Measurements from ENCODE around the gene TSHZ2. TPM values are rescaled to one million over a fixed set of nuclear protein-coding genes. Genes with fewer than 3 reads are reported as not detected.
A peak's percentile ranks its signal among the peaks of the same experiment; 100 is the strongest.

The TSHZ2 gene
- total and polyA plus RNA-seq, 9 of the 15 experiments (the other 6 are each of a cell fraction or from before 2014, with no cell fraction given): 0.03 to 0.20 (median 0.05) TPM; not detected in 4

DNA sequence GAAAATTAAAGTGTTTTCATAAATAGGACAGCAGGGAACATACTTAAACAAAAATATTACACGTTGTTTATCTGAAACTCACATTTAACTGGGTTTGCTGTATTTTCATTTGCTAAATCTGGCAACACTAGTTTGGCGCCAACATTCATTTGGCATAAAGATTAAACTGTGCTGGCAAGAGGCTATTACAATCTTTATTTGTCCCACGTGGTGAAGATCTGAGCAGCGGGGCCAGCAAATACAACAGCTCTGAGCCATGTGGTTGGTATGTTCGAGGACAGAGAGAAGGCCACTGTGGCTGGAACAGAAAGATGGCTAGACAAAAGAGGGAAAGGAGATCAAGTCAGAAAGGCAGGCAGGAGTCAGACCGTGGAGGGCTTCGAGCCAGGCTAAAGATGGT lies 387.3 kb downstream of the TSHZ2 start:
- ChIA-PET POLR2A (no interaction called here), CTCF (ENCODE audit: low intra/inter-chr PET ratio) (no interaction called here)
- no peak overlapping the region for H3K4me3 ChIP-seq
- no peaks in the 10 kb centered on the region for H3K79me2 ChIP-seq (ENCODE audit: control insufficient read depth, insufficient read depth, low read length)
- H3K9ac ChIP-seq (ENCODE audit: insufficient read depth in 1 of 2, low read depth in 2 of 2, low read length in 2 of 2): no peak overlapping the region
- in situ Hi-C loops (cut with MboI): no loop called here
- no peak overlapping the region for H3K4me2 ChIP-seq (ENCODE audit: insufficient read depth, low read length)
- DNase-seq (ENCODE audit: extremely low read depth in 1 of 4, low spot score in 3 of 4): no peak
- H3K27me3 ChIP-seq (ENCODE audit: control insufficient read depth in 2 of 2, insufficient read depth in 2 of 2, low read length in 2 of 2): peaks cover 5 to 10% of the 10 kb centered on the region in 2 experiments; a peak in 4 of 5 replicates
- FAIRE-seq: no peak
- 17% methylated on average over 7 of the region's 7 CpGs for WGBS (ENCODE audit: insufficient coverage, low coverage, missing lambda C conversion rate)
- no peaks in the 10 kb centered on the region for H3K36me3 ChIP-seq (ENCODE audit: control insufficient read depth, insufficient read depth, low read length)
- ATAC-seq: no peak
- TF ChIP-seq, protein P1, sequence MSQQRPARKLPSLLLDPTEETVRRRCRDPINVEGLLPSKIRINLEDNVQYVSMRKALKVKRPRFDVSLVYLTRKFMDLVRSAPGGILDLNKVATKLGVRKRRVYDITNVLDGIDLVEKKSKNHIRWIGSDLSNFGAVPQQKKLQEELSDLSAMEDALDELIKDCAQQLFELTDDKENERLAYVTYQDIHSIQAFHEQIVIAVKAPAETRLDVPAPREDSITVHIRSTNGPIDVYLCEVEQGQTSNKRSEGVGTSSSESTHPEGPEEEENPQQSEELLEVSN (IDR thresholded peaks at IDR 0.05; ENCODE audit: borderline replicate concordance in 1 of 2, extremely low read depth in 1 of 2, insufficient read depth in 1 of 2, insufficient read length in 1 of 2, low read depth in 1 of 2, low read length in 1 of 2, poor library complexity in 1 of 2, severe bottlenecking in 1 of 2): peak in 1 of 2 experiments; percentile 47
- no peak for TF ChIP-seq SPI1 (IDR thresholded peaks at IDR 0.05; ENCODE audit: borderline replicate concordance, low read depth, low read length)
- TF ChIP-seq, protein P2, sequence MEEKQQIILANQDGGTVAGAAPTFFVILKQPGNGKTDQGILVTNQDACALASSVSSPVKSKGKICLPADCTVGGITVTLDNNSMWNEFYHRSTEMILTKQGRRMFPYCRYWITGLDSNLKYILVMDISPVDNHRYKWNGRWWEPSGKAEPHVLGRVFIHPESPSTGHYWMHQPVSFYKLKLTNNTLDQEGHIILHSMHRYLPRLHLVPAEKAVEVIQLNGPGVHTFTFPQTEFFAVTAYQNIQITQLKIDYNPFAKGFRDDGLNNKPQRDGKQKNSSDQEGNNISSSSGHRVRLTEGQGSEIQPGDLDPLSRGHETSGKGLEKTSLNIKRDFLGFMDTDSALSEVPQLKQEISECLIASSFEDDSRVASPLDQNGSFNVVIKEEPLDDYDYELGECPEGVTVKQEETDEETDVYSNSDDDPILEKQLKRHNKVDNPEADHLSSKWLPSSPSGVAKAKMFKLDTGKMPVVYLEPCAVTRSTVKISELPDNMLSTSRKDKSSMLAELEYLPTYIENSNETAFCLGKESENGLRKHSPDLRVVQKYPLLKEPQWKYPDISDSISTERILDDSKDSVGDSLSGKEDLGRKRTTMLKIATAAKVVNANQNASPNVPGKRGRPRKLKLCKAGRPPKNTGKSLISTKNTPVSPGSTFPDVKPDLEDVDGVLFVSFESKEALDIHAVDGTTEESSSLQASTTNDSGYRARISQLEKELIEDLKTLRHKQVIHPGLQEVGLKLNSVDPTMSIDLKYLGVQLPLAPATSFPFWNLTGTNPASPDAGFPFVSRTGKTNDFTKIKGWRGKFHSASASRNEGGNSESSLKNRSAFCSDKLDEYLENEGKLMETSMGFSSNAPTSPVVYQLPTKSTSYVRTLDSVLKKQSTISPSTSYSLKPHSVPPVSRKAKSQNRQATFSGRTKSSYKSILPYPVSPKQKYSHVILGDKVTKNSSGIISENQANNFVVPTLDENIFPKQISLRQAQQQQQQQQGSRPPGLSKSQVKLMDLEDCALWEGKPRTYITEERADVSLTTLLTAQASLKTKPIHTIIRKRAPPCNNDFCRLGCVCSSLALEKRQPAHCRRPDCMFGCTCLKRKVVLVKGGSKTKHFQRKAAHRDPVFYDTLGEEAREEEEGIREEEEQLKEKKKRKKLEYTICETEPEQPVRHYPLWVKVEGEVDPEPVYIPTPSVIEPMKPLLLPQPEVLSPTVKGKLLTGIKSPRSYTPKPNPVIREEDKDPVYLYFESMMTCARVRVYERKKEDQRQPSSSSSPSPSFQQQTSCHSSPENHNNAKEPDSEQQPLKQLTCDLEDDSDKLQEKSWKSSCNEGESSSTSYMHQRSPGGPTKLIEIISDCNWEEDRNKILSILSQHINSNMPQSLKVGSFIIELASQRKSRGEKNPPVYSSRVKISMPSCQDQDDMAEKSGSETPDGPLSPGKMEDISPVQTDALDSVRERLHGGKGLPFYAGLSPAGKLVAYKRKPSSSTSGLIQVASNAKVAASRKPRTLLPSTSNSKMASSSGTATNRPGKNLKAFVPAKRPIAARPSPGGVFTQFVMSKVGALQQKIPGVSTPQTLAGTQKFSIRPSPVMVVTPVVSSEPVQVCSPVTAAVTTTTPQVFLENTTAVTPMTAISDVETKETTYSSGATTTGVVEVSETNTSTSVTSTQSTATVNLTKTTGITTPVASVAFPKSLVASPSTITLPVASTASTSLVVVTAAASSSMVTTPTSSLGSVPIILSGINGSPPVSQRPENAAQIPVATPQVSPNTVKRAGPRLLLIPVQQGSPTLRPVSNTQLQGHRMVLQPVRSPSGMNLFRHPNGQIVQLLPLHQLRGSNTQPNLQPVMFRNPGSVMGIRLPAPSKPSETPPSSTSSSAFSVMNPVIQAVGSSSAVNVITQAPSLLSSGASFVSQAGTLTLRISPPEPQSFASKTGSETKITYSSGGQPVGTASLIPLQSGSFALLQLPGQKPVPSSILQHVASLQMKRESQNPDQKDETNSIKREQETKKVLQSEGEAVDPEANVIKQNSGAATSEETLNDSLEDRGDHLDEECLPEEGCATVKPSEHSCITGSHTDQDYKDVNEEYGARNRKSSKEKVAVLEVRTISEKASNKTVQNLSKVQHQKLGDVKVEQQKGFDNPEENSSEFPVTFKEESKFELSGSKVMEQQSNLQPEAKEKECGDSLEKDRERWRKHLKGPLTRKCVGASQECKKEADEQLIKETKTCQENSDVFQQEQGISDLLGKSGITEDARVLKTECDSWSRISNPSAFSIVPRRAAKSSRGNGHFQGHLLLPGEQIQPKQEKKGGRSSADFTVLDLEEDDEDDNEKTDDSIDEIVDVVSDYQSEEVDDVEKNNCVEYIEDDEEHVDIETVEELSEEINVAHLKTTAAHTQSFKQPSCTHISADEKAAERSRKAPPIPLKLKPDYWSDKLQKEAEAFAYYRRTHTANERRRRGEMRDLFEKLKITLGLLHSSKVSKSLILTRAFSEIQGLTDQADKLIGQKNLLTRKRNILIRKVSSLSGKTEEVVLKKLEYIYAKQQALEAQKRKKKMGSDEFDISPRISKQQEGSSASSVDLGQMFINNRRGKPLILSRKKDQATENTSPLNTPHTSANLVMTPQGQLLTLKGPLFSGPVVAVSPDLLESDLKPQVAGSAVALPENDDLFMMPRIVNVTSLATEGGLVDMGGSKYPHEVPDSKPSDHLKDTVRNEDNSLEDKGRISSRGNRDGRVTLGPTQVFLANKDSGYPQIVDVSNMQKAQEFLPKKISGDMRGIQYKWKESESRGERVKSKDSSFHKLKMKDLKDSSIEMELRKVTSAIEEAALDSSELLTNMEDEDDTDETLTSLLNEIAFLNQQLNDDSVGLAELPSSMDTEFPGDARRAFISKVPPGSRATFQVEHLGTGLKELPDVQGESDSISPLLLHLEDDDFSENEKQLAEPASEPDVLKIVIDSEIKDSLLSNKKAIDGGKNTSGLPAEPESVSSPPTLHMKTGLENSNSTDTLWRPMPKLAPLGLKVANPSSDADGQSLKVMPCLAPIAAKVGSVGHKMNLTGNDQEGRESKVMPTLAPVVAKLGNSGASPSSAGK (IDR thresholded peaks at IDR 0.05): peak; percentile 26; the same call in 1 of the 2 replicates
- TF ChIP-seq L3MBTL2 (IDR thresholded peaks at IDR 0.05): peak; percentile 30; the same call in 1 of the 2 replicates
- H2AFZ ChIP-seq (ENCODE audit: low read depth, low read length): peak overlapping the region; percentile 44; the same call in 1 of the 2 replicates
- H3K4me1 ChIP-seq (replicated peaks in 1 of 2; ENCODE audit: control insufficient read depth in 2 of 2, insufficient read depth in 2 of 2, low read length in 2 of 2): no peaks in the 10 kb centered on the region; a peak in 1 of 5 replicates
- H3K27ac ChIP-seq (ENCODE audit: extremely low read depth, low read depth, low read length): no peak overlapping the region
- intact Hi-C loops (cut with micrococcal nuclease): no loop called here
- H3K9me3 ChIP-seq (replicated peaks; ENCODE audit: control insufficient read depth, insufficient read depth, low read depth, low read length): 0 out of 2 replicates have a peak, but pooled peaks cover 4% of the 10 kb centered on the region
- no peaks in the 10 kb centered on the region for H4K20me1 ChIP-seq (replicated peaks; ENCODE audit: control insufficient read depth, insufficient read depth, low read length)
- no TSS peak for BruUV-seq (replicated peaks)
- no peaks in the 10 kb centered on the region for H3K9me1 ChIP-seq (ENCODE audit: control insufficient read depth, insufficient read depth, low read length)
